ENCODE data around the gene EIF2AK2. TPM values are rescaled to one million over a fixed set of nuclear protein-coding genes. Genes with fewer than 3 reads are reported as not detected.
"Not testable (repeated sequence)": the region's sequence is repeated elsewhere in the genome, so short reads cannot be mapped to it uniquely, and the experiment has no call there.

The EIF2AK2 gene
- total RNA-seq (10 to 100 TPM; 30.2 to 40.1 TPM), polyA plus RNA-seq (1 to 10 TPM; 7.5 to 9.5 TPM)
- long read RNA-seq, donor 1, full-length matches to known transcripts = 5 of 5 reads
- long read RNA-seq, donor 1, partial matches to known transcripts = 0 of 5 reads
- long read RNA-seq, donor 1, other reads (novel, unspliced or antisense) = 0 of 5 reads
- long read RNA-seq, donor 2, full-length matches to known transcripts = 3 of 3 reads
- long read RNA-seq, donor 2, partial matches to known transcripts = 0 of 3 reads
- long read RNA-seq, donor 2, other reads (novel, unspliced or antisense) = 0 of 3 reads
- long read RNA-seq, donor 3, full-length matches to known transcripts = 5 of 5 reads
- long read RNA-seq, donor 3, partial matches to known transcripts = 0 of 5 reads
- long read RNA-seq, donor 3, other reads (novel, unspliced or antisense) = 0 of 5 reads
- long read RNA-seq, donor 4 = 0 reads
- long read RNA-seq, donor 5, full-length matches to known transcripts = 1 of 26 reads
- long read RNA-seq, donor 5, partial matches to known transcripts = 20 of 26 reads
- long read RNA-seq, donor 5, other reads (novel, unspliced or antisense) = 5 of 26 reads

- H3K4me1 ChIP-seq (ENCODE audit: control insufficient read depth in 5 of 5, insufficient read depth in 5 of 5, low read length in 5 of 5) = peaks cover 0 to 18% (median 3%) of the 10 kb centered on the region in 5 donors
- H3K27me3 ChIP-seq (ENCODE audit: control insufficient read depth in 3 of 3, insufficient read depth in 3 of 3, low read length in 2 of 3) = no peaks in the 10 kb centered on the region
- H3K36me3 ChIP-seq (ENCODE audit: control insufficient read depth in 4 of 4, insufficient read depth in 4 of 4, low read length in 4 of 4) = peaks cover 0 to 8% (median 2%) of the 10 kb centered on the region in 4 donors
- no peak for TF ChIP-seq CTCF (IDR thresholded peaks at IDR 0.05; ENCODE audit: control extremely low read depth, extremely low read depth)
- 8 to 17% methylated on average over 32 to 55 of the region's 55 CpGs for WGBS, 2 donors
- H3K4me3 ChIP-seq = peak within 1 kb of the TSS; percentile 70
- H3K9ac ChIP-seq (ENCODE audit: insufficient read depth in 1 of 2, low read length in 2 of 2) = peak within 1 kb of the TSS; percentile 69 to 78
- ATAC-seq (ENCODE audit: insufficient read depth, low FRiP score) (peak; percentile 95), DNase-seq (peak; percentile 90 to 92 (median 91))
- H3K9me3 ChIP-seq (ENCODE audit: control insufficient read depth in 4 of 4, insufficient read depth in 3 of 4, low read length in 3 of 4) = no peaks in the 10 kb centered on the region
- H3K27ac ChIP-seq (ENCODE audit: low read depth in 1 of 2, low read length in 1 of 2) = peak within 1 kb of the TSS; percentile 81 to 88
Measured at GRCh38 chr2:37156857-37157714, at the start of gene EIF2AK2. EIF2AK2 (minus strand) TSS chr2:37156980; CDS start chr2:37147806, 9,174 bp downstream.

- H3K9me3 ChIP-seq (ENCODE audit: control insufficient read depth in 4 of 4, insufficient read depth in 3 of 4, low read length in 3 of 4) = peaks cover 1 to 13% (median 6%) of the 10 kb centered on the region in 4 donors
- no peaks in the 10 kb centered on the region for H3K27me3 ChIP-seq (ENCODE audit: control insufficient read depth in 3 of 3, insufficient read depth in 3 of 3, low read length in 2 of 3)
- 92 to 97% methylated on average over 5 of the region's 5 CpGs for WGBS, 2 donors
- ATAC-seq (ENCODE audit: insufficient read depth, low FRiP score) = no peak
- no peak overlapping the region for H3K4me3 ChIP-seq
- H3K27ac ChIP-seq (ENCODE audit: low read depth in 1 of 2, low read length in 1 of 2) = no peak overlapping the region
- H3K36me3 ChIP-seq (ENCODE audit: control insufficient read depth in 4 of 4, insufficient read depth in 4 of 4, low read length in 4 of 4) = peaks cover 14 to 92% (median 50%) of the 10 kb centered on the region in 4 donors
- DNase-seq = no peak
- no peak overlapping the region for H3K9ac ChIP-seq (ENCODE audit: insufficient read depth in 1 of 2, low read length in 2 of 2)
- no peaks in the 10 kb centered on the region for H3K4me1 ChIP-seq (ENCODE audit: control insufficient read depth in 5 of 5, insufficient read depth in 5 of 5, low read length in 5 of 5)
- TF ChIP-seq CTCF (IDR thresholded peaks at IDR 0.05; ENCODE audit: control extremely low read depth, extremely low read depth) = no peak
Measured at GRCh38 chr2:37205689-37206341, 49.0 kb upstream of the EIF2AK2 start.

- H3K9ac ChIP-seq (ENCODE audit: insufficient read depth in 1 of 2, low read length in 2 of 2); H3K4me3 ChIP-seq; H3K27me3 ChIP-seq (ENCODE audit: control insufficient read depth in 3 of 3, insufficient read depth in 3 of 3, low read length in 2 of 3); DNase-seq; ATAC-seq (ENCODE audit: insufficient read depth, low FRiP score); H3K4me1 ChIP-seq (ENCODE audit: control insufficient read depth in 5 of 5, insufficient read depth in 5 of 5, low read length in 5 of 5); H3K27ac ChIP-seq (ENCODE audit: low read depth in 1 of 2, low read length in 1 of 2): not testable (repeated sequence)
- 83 to 85% methylated on average over 8 of the region's 8 CpGs for WGBS, 2 donors
- peaks cover 15 to 87% (median 46%) of the 10 kb centered on the region in 4 donors for H3K36me3 ChIP-seq (ENCODE audit: control insufficient read depth in 4 of 4, insufficient read depth in 4 of 4, low read length in 4 of 4)
- H3K9me3 ChIP-seq (ENCODE audit: control insufficient read depth in 4 of 4, insufficient read depth in 3 of 4, low read length in 3 of 4) = peaks cover 1 to 13% (median 6%) of the 10 kb centered on the region in 4 donors
Measured at GRCh38 chr2:37205071-37205661, 48.4 kb upstream of the EIF2AK2 start.

Measured in lung (tissue), 16 donors.